GM12878 (cell line): ENCODE results near the gene MVB12B. TPM values are rescaled to one million over a fixed set of nuclear protein-coding genes. Genes with fewer than 3 reads are reported as not detected.

ENCODE experiments used
- ATAC-seq: fragments of 200-7000 bp; cut with Tn5 transposase; 3 replicates; pipeline ENCODE4 v1.9.1; 2020; ENCODE audit warnings: mild to moderate bottlenecking, moderate library complexity
- BruUV-seq: library from RNA; stranded (reverse); fragments of 400-500 nt; replicated peaks from 2 replicates; lab custom pipeline; 2021; lab: Mats Ljungman, UMichigan
- CTCF ChIA-PET: fragments of 300-600 bp; sonication (Branson Sonifier 250); formaldehyde crosslinking; extraction: SDS; loops from one replicate; lab custom pipeline; 2021; ENCODE audit warnings: inconsistent platforms; lab: Yijun Ruan, JAX
- POLR2A ChIA-PET: fragments of 350-600 bp; formaldehyde crosslinking; extraction: SDS; loops from one replicate; lab custom pipeline; 2021; ENCODE audit warnings: inconsistent platforms; lab: Charles Lee
- RAD21 ChIA-PET: fragments of 300-600 bp; sonication (Branson Sonifier 250); formaldehyde crosslinking; loops from one replicate; lab custom pipeline; 2023; ENCODE audit warnings: antibody characterized with exemption; ENCODE audit not compliant: unreplicated experiment; lab: Charles Lee
- SMC1A ChIA-PET: fragments of 300-600 bp; sonication (Branson Sonifier 250); formaldehyde crosslinking; loops from one replicate; lab custom pipeline; 2023; ENCODE audit not compliant: unreplicated experiment, uncharacterized antibody; lab: Charles Lee
- DNase-seq: peaks from one replicate; pipeline ENCODE4 v3.0.0-alpha.2; 2011; ENCODE audit warnings: low read depth, low spot score
- FAIRE-seq: peaks from 3 replicates; lab custom pipeline; 2011; peaks lifted over from hg19 to GRCh38; lab: Jason Lieb, UNC
- H2AFZ ChIP-seq: 2 replicates; pipeline ENCODE4 v1.6.0; 2011; ENCODE audit warnings: low read depth, low read length, control low read depth; ENCODE audit not compliant: control insufficient read depth
- H3K27ac ChIP-seq: 2 replicates; pipeline ENCODE4 v1.5.1; 2011; ENCODE audit warnings: control low read depth; ENCODE audit not compliant: control insufficient read depth, insufficient read depth
- H3K27me3 ChIP-seq, 2 experiments: replicated peaks in 1 of 2; 2 replicates each; pipeline versions ENCODE4 v1.6.0 to v1.6.1; 2011; ENCODE audit warnings: low read length in 1 of 2; ENCODE audit not compliant: control insufficient read depth in 2 of 2, insufficient read depth in 2 of 2
- H3K36me3 ChIP-seq, 2 experiments: 2 replicates each; pipeline ENCODE4 v1.5.1; 2011; ENCODE audit warnings: low read length in 1 of 2; ENCODE audit not compliant: control insufficient read depth in 2 of 2, insufficient read depth in 2 of 2
- H3K4me1 ChIP-seq: 2 replicates; pipeline ENCODE4 v1.6.1; 2011; ENCODE audit warnings: mild to moderate bottlenecking, low read length, moderate library complexity, mixed read lengths; ENCODE audit not compliant: control insufficient read depth, insufficient read depth
- H3K4me2 ChIP-seq: 2 replicates; pipeline ENCODE4 v1.6.0; 2011; ENCODE audit warnings: control low read depth; ENCODE audit not compliant: control insufficient read depth, insufficient read depth
- H3K4me3 ChIP-seq: fragments of 200-600 bp; sonication (generic); 2 replicates; pipeline ENCODE4 v1.5.1; 2016
- H3K79me2 ChIP-seq: 2 replicates; pipeline ENCODE4 v1.6.0; 2011; ENCODE audit warnings: low read length; ENCODE audit not compliant: control insufficient read depth, insufficient read depth
- H3K9ac ChIP-seq: 2 replicates; pipeline ENCODE4 v1.8.0; 2011; ENCODE audit warnings: low read length, control low read depth, mixed read lengths; ENCODE audit not compliant: control insufficient read depth, insufficient read depth
- H3K9me3 ChIP-seq: replicated peaks from 3 replicates; pipeline ENCODE4 v1.5.1; 2011; ENCODE audit warnings: mild to moderate bottlenecking, low read length; ENCODE audit not compliant: control insufficient read depth, insufficient read depth
- H4K20me1 ChIP-seq: 2 replicates; pipeline ENCODE4 v1.6.0; 2011; ENCODE audit not compliant: control insufficient read depth, insufficient read depth
- ATF2 ChIP-seq: IDR thresholded peaks from 2 replicates; pipeline ENCODE4 v1.6.1; 2012; ENCODE audit warnings: low read length, inconsistent platforms
- BACH1 ChIP-seq: fragments of 450-650 bp; IDR thresholded peaks from 2 replicates; pipeline ENCODE4 v1.6.1; 2017; ENCODE audit warnings: mild to moderate bottlenecking, borderline replicate concordance
- BRCA1 ChIP-seq: IDR thresholded peaks from 2 replicates; pipeline ENCODE4 v1.6.1; 2011; ENCODE audit warnings: low read depth, low read length, improper control_type of control experiment
- CEBPB ChIP-seq, 2 experiments: fragments of 150-350 bp in 1 of 2; IDR thresholded peaks; 2 replicates each; pipeline ENCODE4 v1.6.1; 2012 to 2014; ENCODE audit warnings: low read depth in 2 of 2, low read length in 2 of 2, borderline replicate concordance in 1 of 2, inconsistent platforms in 1 of 2
- CHD1 ChIP-seq: IDR thresholded peaks from 2 replicates; pipeline ENCODE4 v1.6.1; 2012; ENCODE audit warnings: low read depth, low read length, improper control_type of control experiment
- CTCF ChIP-seq, 3 experiments: IDR thresholded peaks in 2 of 3; conservative IDR thresholded peaks in 1 of 3; 2 replicates each; pipeline ENCODE4 v1.5.1; 2011; ENCODE audit warnings: low read depth in 3 of 3, low read length in 3 of 3, mild to moderate bottlenecking in 3 of 3, control low read depth in 2 of 3, moderate library complexity in 2 of 3, inconsistent platforms in 1 of 3, mixed read lengths in 1 of 3; ENCODE audit not compliant: control insufficient read depth in 2 of 3, insufficient read depth in 1 of 3; ENCODE audit errors: extremely low read depth in 1 of 3
- EZH2 ChIP-seq: IDR thresholded peaks from 2 replicates; pipeline ENCODE4 v1.6.1; 2012; ENCODE audit warnings: low read depth, mild to moderate bottlenecking, control low read depth, inconsistent platforms, low read length, borderline replicate concordance; ENCODE audit not compliant: control insufficient read depth
- MEF2B ChIP-seq: fragments of 450-650 bp; IDR thresholded peaks from 2 replicates; pipeline ENCODE4 v1.6.1; 2018; ENCODE audit warnings: mild to moderate bottlenecking, moderate library complexity; ENCODE audit not compliant: partially characterized antibody, poor library complexity, severe bottlenecking
- MTA2 ChIP-seq: fragments of 450-650 bp; IDR thresholded peaks from 2 replicates; pipeline ENCODE4 v1.6.1; 2016; ENCODE audit warnings: low read depth, mild to moderate bottlenecking, moderate library complexity
- NFIC ChIP-seq: IDR thresholded peaks from 2 replicates; pipeline ENCODE4 v1.6.1; 2012; ENCODE audit warnings: low read depth, mild to moderate bottlenecking, inconsistent platforms, low read length, moderate library complexity
- NFYA ChIP-seq: IDR thresholded peaks from 2 replicates; pipeline ENCODE4 v1.6.1; 2011; ENCODE audit warnings: low read depth, mild to moderate bottlenecking, low read length, improper control_type of control experiment, borderline replicate concordance
- PKNOX1 ChIP-seq: fragments of 450-650 bp; IDR thresholded peaks from 2 replicates; pipeline ENCODE4 v1.6.1; 2016; ENCODE audit warnings: mild to moderate bottlenecking
- SMAD5 ChIP-seq: IDR thresholded peaks from 2 replicates; pipeline ENCODE4 v1.6.1; 2016; ENCODE audit warnings: antibody characterized with exemption, low read depth
- STAT3 ChIP-seq: IDR thresholded peaks from 2 replicates; pipeline ENCODE4 v1.6.1; 2011; ENCODE audit warnings: low read depth, low read length, improper control_type of control experiment
- USF1 ChIP-seq: IDR thresholded peaks from 2 replicates; pipeline ENCODE4 v1.6.1; 2011; ENCODE audit warnings: borderline replicate concordance, low read depth, mild to moderate bottlenecking, moderate library complexity, mixed read lengths, low read length; ENCODE audit not compliant: insufficient read depth; ENCODE audit errors: extremely low read length
- WGBS: methylation state at CpG from one replicate; pipeline ENCODE4 v1.1.6; 2016; ENCODE audit warnings: low lambda C conversion rate; ENCODE audit not compliant: insufficient replicate concordance, insufficient coverage; ENCODE audit errors: missing lambda C conversion rate; 5-methylcytosine and 5-hydroxymethylcytosine counted together
- in situ Hi-C: fragments of 300-500 bp; cut with MboI; formaldehyde crosslinking; loops from 9 replicates; pipeline ENCODE4 v1.14.3; 2018; ENCODE audit warnings: mixed read lengths
- intact Hi-C: fragments of 100-400 bp; cut with micrococcal nuclease; formaldehyde crosslinking; loops from one replicate; pipeline ENCODE4 v1.14.2; 2022; ENCODE audit not compliant: unreplicated experiment
- polyA plus RNA-seq, 11 experiments: library from polyadenylated mRNA; depleted of rRNA in 4 of 11; unstranded in 6 of 11; stranded (reverse) in 5 of 11; fragments of >200 nt; fragmentation: Nextera tagmentation in 4 of 11; fragmentation: Illumina TruSeq in 1 of 11; extraction: Ambion mirVana in 4 of 11; extraction: Trizol in 1 of 11; gene quantifications; 1 replicate in 1 of 11; 2 replicates in 10 of 11; pipeline versions ENCODE4 v1.2.1 to v1.2.3, GENCODE V29; 2011 to 2016; ENCODE audit warnings: inconsistent platforms in 2 of 11, missing spikeins in 2 of 11, low read depth in 1 of 11
- total RNA-seq, 4 experiments: library from RNA; depleted of rRNA in 3 of 4; stranded (reverse); fragments of >200 nt in 3 of 4; fragmentation: Illumina TruSeq in 1 of 4; extraction: Trizol in 1 of 4; gene quantifications; 2 replicates each; pipeline versions ENCODE4 v1.2.1 to v1.2.3, GENCODE V29; 2013 to 2021

Gene MVB12B
- total and polyA plus RNA-seq, 10 of the 15 experiments (the other 5 are each of a cell fraction or from before 2014, with no cell fraction given): 0.08 TPM; not detected in 9

- no peak for TF ChIP-seq BRCA1
- TF ChIP-seq CTCF (IDR thresholded peaks at IDR 0.05 in 2 of 3, conservative IDR thresholded peaks at IDR 0.05 in 1 of 3; ENCODE audit: control insufficient read depth in 2 of 3, extremely low read depth in 1 of 3, insufficient read depth in 1 of 3, low read depth in 3 of 3, low read length in 3 of 3): no peak
- TF ChIP-seq ATF2: no peak
- TF ChIP-seq EZH2: no peak
- TF ChIP-seq BACH1: no peak
- TF ChIP-seq, all 136 proteins: peak for 0
These were observed 122.4 kb downstream of the MVB12B start (continued) for GRCh38 chr9:126448865-126449577.

- intact Hi-C loops: no loop called here
- no peak for FAIRE-seq
- POLR2A ChIA-PET: no interaction called here
- TF ChIP-seq MEF2B: no peak
- TF ChIP-seq NFYA: no peak
- TF ChIP-seq SMAD5: no peak
- no peak for TF ChIP-seq STAT3
- no peak for TF ChIP-seq MTA2
- no peak for TF ChIP-seq NFIC
- no peak for TF ChIP-seq PKNOX1
- no peak for TF ChIP-seq USF1
- TF ChIP-seq CHD1: no peak
- no peak for TF ChIP-seq CEBPB (IDR thresholded peaks at IDR 0.05; ENCODE audit: borderline replicate concordance in 1 of 2, low read depth in 2 of 2, low read length in 2 of 2)
These were observed 123.4 kb downstream of the MVB12B start for GRCh38 chr9:126449725-126450667.

More at GRCh38 chr9:126449725-126450667, 123.4 kb downstream of the MVB12B start:
- WGBS: 41% methylated on average over 12 of the region's 12 CpGs
- ChIA-PET RAD21 (no interaction called here), SMC1A (no interaction called here), CTCF (no interaction called here)
- H3K27ac ChIP-seq: no peak overlapping the region
- no peak overlapping the region for H3K4me2 ChIP-seq
- H3K4me3 ChIP-seq: no peak overlapping the region
- DNase-seq: no peak
- no peaks in the 10 kb centered on the region; a peak in 1 of 4 replicates for H3K27me3 ChIP-seq
- no peaks in the 10 kb centered on the region for H4K20me1 ChIP-seq
- ATAC-seq: no peak
- no peaks in the 10 kb centered on the region for H3K79me2 ChIP-seq
- in situ Hi-C loops: no loop called here
- no TSS peak for BruUV-seq
- no peaks in the 10 kb centered on the region for H3K36me3 ChIP-seq
- no peaks in the 10 kb centered on the region for H3K9me3 ChIP-seq
- no peak overlapping the region for H2AFZ ChIP-seq
- no peak overlapping the region for H3K9ac ChIP-seq
- H3K4me1 ChIP-seq: no peaks in the 10 kb centered on the region
